ENCODE measurements around the gene MSH5. TPM values are rescaled to one million over a fixed set of nuclear protein-coding genes. Genes with fewer than 3 reads are reported as not detected.

MSH5 gene
- total RNA-seq, 3 donors from 2014 or later (not counting 1 experiment from before 2014, with no cell fraction given) = 28.2 to 44.6 (median 43.7) TPM

GRCh38 chr6:31710523-31711219 is 29.1 kb upstream of the MSH5 start:
- WGBS (ENCODE audit: insufficient coverage) = 78% methylated on average over 5 of the region's 5 CpGs
- H3K4me3 Mint-ChIP-seq = no peak overlapping the region

GRCh38 chr6:31711233-31711632 is 28.6 kb upstream of the MSH5 start:
- Histone ChIP-seq H3K4me3 (ENCODE audit: low read length) (no peak overlapping the region), H3K36me3 (ENCODE audit: control insufficient read depth, insufficient read depth, low read length) (no peaks in the 10 kb centered on the region), H3K9me3 (ENCODE audit: control insufficient read depth, insufficient read depth, low read length) (no peaks in the 10 kb centered on the region), H3K27ac (ENCODE audit: low read length) (no peak overlapping the region), H3K4me1 (ENCODE audit: control insufficient read depth, insufficient read depth, low read length) (peaks cover 14% of the 10 kb centered on the region), H3K27me3 (ENCODE audit: control insufficient read depth, insufficient read depth, low read length) (no peaks in the 10 kb centered on the region)
- peak overlapping the region in 1 of 2 donors; percentile 14 for H3K27ac Mint-ChIP-seq
- no peaks in the 10 kb centered on the region for H3K9me3 Mint-ChIP-seq
- H3K4me1 Mint-ChIP-seq = peaks cover 16 to 21% of the 10 kb centered on the region in 2 donors
- peaks cover 0 to 3% of the 10 kb centered on the region in 2 donors for H3K27me3 Mint-ChIP-seq (ENCODE audit: low read depth in 2 of 2)
- no peak for DNase-seq
- intact Hi-C loops (cut with micrococcal nuclease) = no loop called here
- peak overlapping the region; percentile 4 for H3K4me3 Mint-ChIP-seq
- TF ChIP-seq CTCF (IDR thresholded peaks at IDR 0.05) = no peak
- peak in 2 of 3 donors; percentile 32 to 43 for ATAC-seq
- WGBS (ENCODE audit: insufficient coverage) = 28% methylated on average over 8 of the region's 8 CpGs
- no peaks in the 10 kb centered on the region for H3K36me3 Mint-ChIP-seq

More at GRCh38 chr6:31710523-31711219, 29.1 kb upstream of the MSH5 start:
- peak overlapping the region in 1 of 2 donors; percentile 14 for H3K27ac Mint-ChIP-seq
- Histone ChIP-seq H3K36me3 (ENCODE audit: control insufficient read depth, insufficient read depth, low read length) (no peaks in the 10 kb centered on the region), H3K27ac (ENCODE audit: low read length) (no peak overlapping the region), H3K4me3 (ENCODE audit: low read length) (no peak overlapping the region), H3K9me3 (ENCODE audit: control insufficient read depth, insufficient read depth, low read length) (no peaks in the 10 kb centered on the region), H3K4me1 (ENCODE audit: control insufficient read depth, insufficient read depth, low read length) (peaks cover 14% of the 10 kb centered on the region), H3K27me3 (ENCODE audit: control insufficient read depth, insufficient read depth, low read length) (no peaks in the 10 kb centered on the region)
- no peak for DNase-seq
- H3K9me3 Mint-ChIP-seq = no peaks in the 10 kb centered on the region
- no peak for TF ChIP-seq CTCF (IDR thresholded peaks at IDR 0.05)
- no peak for ATAC-seq
- intact Hi-C loops (cut with micrococcal nuclease) = no loop called here
- peaks cover 16 to 21% of the 10 kb centered on the region in 2 donors for H3K4me1 Mint-ChIP-seq
- H3K27me3 Mint-ChIP-seq (ENCODE audit: low read depth in 2 of 2) = peaks cover 0 to 3% of the 10 kb centered on the region in 2 donors
- no peaks in the 10 kb centered on the region for H3K36me3 Mint-ChIP-seq

GRCh38 chr6:31712296-31712695 is 27.5 kb upstream of the MSH5 start:
- no peaks in the 10 kb centered on the region for H3K36me3 Mint-ChIP-seq
- H3K4me3 Mint-ChIP-seq = no peak overlapping the region
- peak overlapping the region in 1 of 2 donors; percentile 6 for H3K27ac Mint-ChIP-seq
- TF ChIP-seq CTCF (IDR thresholded peaks at IDR 0.05) = no peak
- no peak overlapping the region for H3K4me3 ChIP-seq (ENCODE audit: low read length)
- H3K4me1 ChIP-seq (ENCODE audit: control insufficient read depth, insufficient read depth, low read length) = peaks cover 14% of the 10 kb centered on the region
- ATAC-seq (peak in 2 of 3 donors; percentile 31 to 48), DNase-seq (peak in 1 of 2 donors; percentile 47)
- peaks cover 16 to 21% of the 10 kb centered on the region in 2 donors for H3K4me1 Mint-ChIP-seq
- WGBS (ENCODE audit: insufficient coverage) = 72% methylated on average over 8 of the region's 8 CpGs
- no peaks in the 10 kb centered on the region for H3K9me3 Mint-ChIP-seq
- H3K27me3 ChIP-seq (ENCODE audit: control insufficient read depth, insufficient read depth, low read length) = no peaks in the 10 kb centered on the region
- no peaks in the 10 kb centered on the region for H3K9me3 ChIP-seq (ENCODE audit: control insufficient read depth, insufficient read depth, low read length)
- H3K27ac ChIP-seq (ENCODE audit: low read length) = no peak overlapping the region
- peaks cover 0 to 3% of the 10 kb centered on the region in 2 donors for H3K27me3 Mint-ChIP-seq (ENCODE audit: low read depth in 2 of 2)
- no peaks in the 10 kb centered on the region for H3K36me3 ChIP-seq (ENCODE audit: control insufficient read depth, insufficient read depth, low read length)
- intact Hi-C loops (cut with micrococcal nuclease) = no loop called here
